ENCODE data around the gene CPTP.

Gene CPTP

GRCh38 chr1:1376551-1377226 is 52.1 kb downstream of the CPTP start:
- TF ChIP-seq CTCF (IDR thresholded peaks at IDR 0.05; ENCODE audit: unreplicated experiment in 3 of 3) = no peak
- peaks cover 6% of the 10 kb centered on the region for H3K4me1 Mint-ChIP-seq
- H3K27ac Mint-ChIP-seq = peak overlapping the region in 1 of 3 experiments; percentile 48
- no peaks in the 10 kb centered on the region for H3K36me3 Mint-ChIP-seq (ENCODE audit: low read depth)
- H3K9me3 Mint-ChIP-seq = no peaks in the 10 kb centered on the region
- H3K4me3 Mint-ChIP-seq = peak overlapping the region; percentile 56 to 69 (median 58)
- H3K27me3 Mint-ChIP-seq (ENCODE audit: low read depth) = no peaks in the 10 kb centered on the region

- H3K27ac Mint-ChIP-seq = no peak overlapping the region
- peak overlapping the region in 2 of 3 experiments; percentile 29 to 30 for H3K4me3 Mint-ChIP-seq
- H3K27me3 Mint-ChIP-seq (ENCODE audit: low read depth) = no peaks in the 10 kb centered on the region
- no peaks in the 10 kb centered on the region for H3K9me3 Mint-ChIP-seq
- no peaks in the 10 kb centered on the region for H3K36me3 Mint-ChIP-seq (ENCODE audit: low read depth)
- TF ChIP-seq CTCF (IDR thresholded peaks at IDR 0.05; ENCODE audit: unreplicated experiment in 3 of 3) = no peak
- peaks cover 6% of the 10 kb centered on the region for H3K4me1 Mint-ChIP-seq
Observed at GRCh38 chr1:1377540-1378205, 53.1 kb downstream of the CPTP start.

Data from nephron (organoid).